ENCODE measurements around the gene AFF3.

AFF3 gene

GRCh38 chr2:99607454-99607853, 534.9 kb downstream of the AFF3 start:
- no peaks in the 10 kb centered on the region for H3K4me1 ChIP-seq
- no peaks in the 10 kb centered on the region for H3K36me3 ChIP-seq (replicated peaks)
- H3K27me3 ChIP-seq (ENCODE audit: low read depth), result no peaks in the 10 kb centered on the region
- no peaks in the 10 kb centered on the region for H3K9me3 ChIP-seq
- no peak overlapping the region for H3K4me3 ChIP-seq
- in situ Hi-C loops (cut with MboI; ENCODE audit: low sequenced_read_pairs), result no loop called here
- no peak for DNase-seq (ENCODE audit: low spot score in 2 of 2)

GRCh38 chr2:99605036-99605435, 537.4 kb downstream of the AFF3 start:
- Histone ChIP-seq H3K4me3 (no peak overlapping the region), H3K4me1 (no peaks in the 10 kb centered on the region), H3K36me3 (replicated peaks) (no peaks in the 10 kb centered on the region), H3K9me3 (no peaks in the 10 kb centered on the region), H3K27me3 (ENCODE audit: low read depth) (peaks cover 12% of the 10 kb centered on the region)
- DNase-seq (ENCODE audit: low spot score in 2 of 2), result no peak
- in situ Hi-C loops (cut with MboI; ENCODE audit: low sequenced_read_pairs), result no loop called here

GRCh38 chr2:99602476-99602875, 539.9 kb downstream of the AFF3 start:
- DNase-seq (ENCODE audit: low spot score in 2 of 2), result no peak
- in situ Hi-C loops (cut with MboI; ENCODE audit: low sequenced_read_pairs), result no loop called here

GRCh38 chr2:99600981-99601651, 541.3 kb downstream of the AFF3 start:
- DNase-seq (ENCODE audit: low spot score in 2 of 2), result no peak
- Histone ChIP-seq H3K36me3 (replicated peaks) (no peaks in the 10 kb centered on the region), H3K27me3 (ENCODE audit: low read depth) (peaks cover 12% of the 10 kb centered on the region), H3K9me3 (no peaks in the 10 kb centered on the region), H3K4me1 (no peaks in the 10 kb centered on the region), H3K4me3 (no peak overlapping the region)
- in situ Hi-C loops (cut with MboI; ENCODE audit: low sequenced_read_pairs), result no loop called here

More at GRCh38 chr2:99602476-99602875, 539.9 kb downstream of the AFF3 start:
- H3K27me3 ChIP-seq (ENCODE audit: low read depth), result peaks cover 12% of the 10 kb centered on the region
- no peaks in the 10 kb centered on the region for H3K9me3 ChIP-seq
- H3K36me3 ChIP-seq (replicated peaks), result no peaks in the 10 kb centered on the region
- no peaks in the 10 kb centered on the region for H3K4me1 ChIP-seq
- H3K4me3 ChIP-seq, result no peak overlapping the region

- Histone ChIP-seq H3K4me1 (no peaks in the 10 kb centered on the region), H3K27me3 (ENCODE audit: low read depth) (peaks cover 12% of the 10 kb centered on the region), H3K4me3 (no peak overlapping the region), H3K36me3 (replicated peaks) (no peaks in the 10 kb centered on the region), H3K9me3 (no peaks in the 10 kb centered on the region)
- in situ Hi-C loops (cut with MboI; ENCODE audit: low sequenced_read_pairs), result no loop called here
- no peak for DNase-seq (ENCODE audit: low spot score in 2 of 2)
These were observed 543.9 kb downstream of the AFF3 start for GRCh38 chr2:99598441-99598840.

- H3K4me3 ChIP-seq, result no peak overlapping the region
- no peaks in the 10 kb centered on the region for H3K4me1 ChIP-seq
- no peak for DNase-seq (ENCODE audit: low spot score in 2 of 2)
- in situ Hi-C loops (cut with MboI; ENCODE audit: low sequenced_read_pairs), result no loop called here
- no peaks in the 10 kb centered on the region for H3K36me3 ChIP-seq (replicated peaks)
- peaks cover 12% of the 10 kb centered on the region for H3K27me3 ChIP-seq (ENCODE audit: low read depth)
- H3K9me3 ChIP-seq, result no peaks in the 10 kb centered on the region
These were observed 544.8 kb downstream of the AFF3 start for GRCh38 chr2:99597616-99598015.

GRCh38 chr2:99595373-99595772, 547.0 kb downstream of the AFF3 start:
- H3K36me3 ChIP-seq (replicated peaks), result no peaks in the 10 kb centered on the region
- no peaks in the 10 kb centered on the region for H3K9me3 ChIP-seq
- in situ Hi-C loops (cut with MboI; ENCODE audit: low sequenced_read_pairs), result no loop called here
- no peaks in the 10 kb centered on the region for H3K4me1 ChIP-seq
- no peak for DNase-seq (ENCODE audit: low spot score in 2 of 2)
- peaks cover 2% of the 10 kb centered on the region for H3K27me3 ChIP-seq (ENCODE audit: low read depth)
- H3K4me3 ChIP-seq, result no peak overlapping the region

GRCh38 chr2:99593692-99594427, 548.5 kb downstream of the AFF3 start:
- no peak overlapping the region for H3K4me3 ChIP-seq
- no peaks in the 10 kb centered on the region for H3K36me3 ChIP-seq (replicated peaks)
- no peak for DNase-seq (ENCODE audit: low spot score in 2 of 2)
- no peaks in the 10 kb centered on the region for H3K4me1 ChIP-seq
- in situ Hi-C loops (cut with MboI; ENCODE audit: low sequenced_read_pairs), result no loop called here
- no peaks in the 10 kb centered on the region for H3K9me3 ChIP-seq
- H3K27me3 ChIP-seq (ENCODE audit: low read depth), result no peaks in the 10 kb centered on the region

GRCh38 chr2:99576775-99577174, 565.6 kb downstream of the AFF3 start:
- DNase-seq (ENCODE audit: low spot score in 2 of 2), result no peak
- Histone ChIP-seq H3K4me3 (no peak overlapping the region), H3K27me3 (ENCODE audit: low read depth) (no peaks in the 10 kb centered on the region), H3K4me1 (no peaks in the 10 kb centered on the region), H3K9me3 (no peaks in the 10 kb centered on the region), H3K36me3 (replicated peaks) (no peaks in the 10 kb centered on the region)
- in situ Hi-C loops (cut with MboI; ENCODE audit: low sequenced_read_pairs), result no loop called here

GRCh38 chr2:99573634-99574251, 568.6 kb downstream of the AFF3 start:
- no peaks in the 10 kb centered on the region for H3K27me3 ChIP-seq (ENCODE audit: low read depth)
- in situ Hi-C loops (cut with MboI; ENCODE audit: low sequenced_read_pairs), result no loop called here
- DNase-seq (ENCODE audit: low spot score in 2 of 2), result no peak

GRCh38 chr2:99572373-99573164, 569.8 kb downstream of the AFF3 start:
- no peaks in the 10 kb centered on the region for H3K27me3 ChIP-seq (ENCODE audit: low read depth)
- no peaks in the 10 kb centered on the region for H3K9me3 ChIP-seq
- DNase-seq (ENCODE audit: low spot score in 2 of 2), result no peak
- no peaks in the 10 kb centered on the region for H3K4me1 ChIP-seq
- no peak overlapping the region for H3K4me3 ChIP-seq
- in situ Hi-C loops (cut with MboI; ENCODE audit: low sequenced_read_pairs), result no loop called here
- no peaks in the 10 kb centered on the region for H3K36me3 ChIP-seq (replicated peaks)

More at GRCh38 chr2:99573634-99574251, 568.6 kb downstream of the AFF3 start:
- no peaks in the 10 kb centered on the region for H3K4me1 ChIP-seq
- H3K36me3 ChIP-seq (replicated peaks), result no peaks in the 10 kb centered on the region
- H3K9me3 ChIP-seq, result no peaks in the 10 kb centered on the region
- no peak overlapping the region for H3K4me3 ChIP-seq

- DNase-seq (ENCODE audit: low spot score in 2 of 2), result no peak
- no peaks in the 10 kb centered on the region for H3K36me3 ChIP-seq (replicated peaks)
- in situ Hi-C loops (cut with MboI; ENCODE audit: low sequenced_read_pairs), result no loop called here
- no peaks in the 10 kb centered on the region for H3K27me3 ChIP-seq (ENCODE audit: low read depth)
- no peaks in the 10 kb centered on the region for H3K9me3 ChIP-seq
- H3K4me3 ChIP-seq, result no peak overlapping the region
- no peaks in the 10 kb centered on the region for H3K4me1 ChIP-seq
These were observed 570.4 kb downstream of the AFF3 start for GRCh38 chr2:99571954-99572353.

- Histone ChIP-seq H3K27me3 (ENCODE audit: low read depth) (no peaks in the 10 kb centered on the region), H3K9me3 (no peaks in the 10 kb centered on the region), H3K36me3 (replicated peaks) (no peaks in the 10 kb centered on the region), H3K4me1 (no peaks in the 10 kb centered on the region), H3K4me3 (no peak overlapping the region)
- no peak for DNase-seq (ENCODE audit: low spot score in 2 of 2)
- in situ Hi-C loops (cut with MboI; ENCODE audit: low sequenced_read_pairs), result no loop called here
These were observed 570.9 kb downstream of the AFF3 start for GRCh38 chr2:99571533-99571932.

Data from HAP-1 (cell line).